ENCODE measurements around the gene NELFB. TPM values are rescaled to one million over a fixed set of nuclear protein-coding genes. Genes with fewer than 3 reads are reported as not detected.
A peak's percentile ranks its signal among the peaks of the same experiment; 100 is the strongest.

NELFB gene
- total and polyA plus RNA-seq, 9 of the 15 experiments (the other 6 are each of a cell fraction or from before 2014, with no cell fraction given): 0.24 to 84.0 (median 29.7) TPM

- DNase-seq (ENCODE audit: extremely low read depth in 1 of 4, low spot score in 3 of 4) (peak; percentile 70 to 85 (median 76)), ATAC-seq (peak; percentile 75), FAIRE-seq (peak; percentile 62)
- CTCF ChIA-PET (ENCODE audit: low intra/inter-chr PET ratio): interaction anchor here (0.7 kb wide), 1 partner anchor 20 kb away, joined by 3 read pairs; no protein-coding TSS in a partner anchor
- H2AFZ ChIP-seq (ENCODE audit: low read depth, low read length): peak overlapping the region; percentile 79
- POLR2A ChIA-PET: interaction anchor here (0.5 to 2.0 kb wide), 15 partner anchors 14 to 273 kb away, joined by 3 to 8 read pairs (median 4); partner anchors contain the start of genes ANAPC2 and SSNA1
- peak overlapping the region; percentile 90 for H3K4me3 ChIP-seq
- H3K9ac ChIP-seq (ENCODE audit: insufficient read depth in 1 of 2, low read depth in 2 of 2, low read length in 2 of 2): peak overlapping the region; percentile 81 to 98
- H3K9me3 ChIP-seq (replicated peaks; ENCODE audit: control insufficient read depth, insufficient read depth, low read depth, low read length): no peaks in the 10 kb centered on the region
- 1% methylated on average over 61 of the region's 115 CpGs for WGBS (ENCODE audit: insufficient coverage, low coverage, missing lambda C conversion rate)
- no peaks in the 10 kb centered on the region for H3K27me3 ChIP-seq (ENCODE audit: control insufficient read depth in 2 of 2, insufficient read depth in 2 of 2, low read length in 2 of 2)
- peak overlapping the region; percentile 98 for H3K4me2 ChIP-seq (ENCODE audit: insufficient read depth, low read length)
- no TSS peak for BruUV-seq (replicated peaks)
- peaks cover 7% of the 10 kb centered on the region for H3K9me1 ChIP-seq (ENCODE audit: control insufficient read depth, insufficient read depth, low read length)
- in situ Hi-C loops (cut with MboI): no loop called here
- intact Hi-C loops (cut with micrococcal nuclease): loop anchor here (5.0 to 10.0 kb wide), 4 partner anchors 59 to 231 kb away; partner anchors contain the start of genes EXD3, NOXA1 and TUBB4B
- peak overlapping the region; percentile 88 for H3K27ac ChIP-seq (ENCODE audit: extremely low read depth, low read depth, low read length)
- H3K4me1 ChIP-seq (replicated peaks in 1 of 2; ENCODE audit: control insufficient read depth in 2 of 2, insufficient read depth in 2 of 2, low read length in 2 of 2): peaks cover 35 to 84% of the 10 kb centered on the region in 2 experiments
- H4K20me1 ChIP-seq (replicated peaks; ENCODE audit: control insufficient read depth, insufficient read depth, low read length): peaks cover 13% of the 10 kb centered on the region
- H3K36me3 ChIP-seq (ENCODE audit: control insufficient read depth, insufficient read depth, low read length): peaks cover 8% of the 10 kb centered on the region; the same call in 1 of the 3 replicates
- H3K79me2 ChIP-seq (ENCODE audit: control insufficient read depth, insufficient read depth, low read length): peaks cover 28% of the 10 kb centered on the region
- TF ChIP-seq, protein P1, sequence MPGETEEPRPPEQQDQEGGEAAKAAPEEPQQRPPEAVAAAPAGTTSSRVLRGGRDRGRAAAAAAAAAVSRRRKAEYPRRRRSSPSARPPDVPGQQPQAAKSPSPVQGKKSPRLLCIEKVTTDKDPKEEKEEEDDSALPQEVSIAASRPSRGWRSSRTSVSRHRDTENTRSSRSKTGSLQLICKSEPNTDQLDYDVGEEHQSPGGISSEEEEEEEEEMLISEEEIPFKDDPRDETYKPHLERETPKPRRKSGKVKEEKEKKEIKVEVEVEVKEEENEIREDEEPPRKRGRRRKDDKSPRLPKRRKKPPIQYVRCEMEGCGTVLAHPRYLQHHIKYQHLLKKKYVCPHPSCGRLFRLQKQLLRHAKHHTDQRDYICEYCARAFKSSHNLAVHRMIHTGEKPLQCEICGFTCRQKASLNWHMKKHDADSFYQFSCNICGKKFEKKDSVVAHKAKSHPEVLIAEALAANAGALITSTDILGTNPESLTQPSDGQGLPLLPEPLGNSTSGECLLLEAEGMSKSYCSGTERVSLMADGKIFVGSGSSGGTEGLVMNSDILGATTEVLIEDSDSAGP (CRISPR knock-in tag; IDR thresholded peaks at IDR 0.05): no peak
- TF ChIP-seq CREB1 (IDR thresholded peaks at IDR 0.05) (no peak; the same call in 1 of the 2 replicates), CREB1 (CRISPR knock-in tag; IDR thresholded peaks at IDR 0.05) (no peak), HMGN3 (IDR thresholded peaks at IDR 0.05; ENCODE audit: borderline replicate concordance, extremely low read depth, insufficient read length, low read depth, low read length) (peak; percentile 88), KDM2B (CRISPR knock-in tag; IDR thresholded peaks at IDR 0.05) (no peak; the same call in 1 of the 2 replicates), FIP1L1 (IDR thresholded peaks at IDR 0.05; ENCODE audit: low read depth, low read length, poor library complexity, severe bottlenecking) (peak; percentile 66), SNRNP70 (optimal IDR thresholded peaks at IDR 0.05; ENCODE audit: low read depth, low read length) (no peak), ATF4 (CRISPR knock-in tag; IDR thresholded peaks at IDR 0.05) (no peak), ZNF780A (CRISPR knock-in tag; IDR thresholded peaks at IDR 0.05) (no peak), PHF20 (IDR thresholded peaks at IDR 0.05; ENCODE audit: partially characterized antibody) (peak; percentile 38), KLF6 (CRISPR knock-in tag; IDR thresholded peaks at IDR 0.05; ENCODE audit: borderline replicate concordance) (no peak), ZNF23 (CRISPR knock-in tag; IDR thresholded peaks at IDR 0.05) (no peak)
- TF ChIP-seq, protein P2, sequence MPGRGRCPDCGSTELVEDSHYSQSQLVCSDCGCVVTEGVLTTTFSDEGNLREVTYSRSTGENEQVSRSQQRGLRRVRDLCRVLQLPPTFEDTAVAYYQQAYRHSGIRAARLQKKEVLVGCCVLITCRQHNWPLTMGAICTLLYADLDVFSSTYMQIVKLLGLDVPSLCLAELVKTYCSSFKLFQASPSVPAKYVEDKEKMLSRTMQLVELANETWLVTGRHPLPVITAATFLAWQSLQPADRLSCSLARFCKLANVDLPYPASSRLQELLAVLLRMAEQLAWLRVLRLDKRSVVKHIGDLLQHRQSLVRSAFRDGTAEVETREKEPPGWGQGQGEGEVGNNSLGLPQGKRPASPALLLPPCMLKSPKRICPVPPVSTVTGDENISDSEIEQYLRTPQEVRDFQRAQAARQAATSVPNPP (IDR thresholded peaks at IDR 0.05; ENCODE audit: borderline replicate concordance, insufficient read depth, insufficient read length): no peak
- TF ChIP-seq, protein P3, sequence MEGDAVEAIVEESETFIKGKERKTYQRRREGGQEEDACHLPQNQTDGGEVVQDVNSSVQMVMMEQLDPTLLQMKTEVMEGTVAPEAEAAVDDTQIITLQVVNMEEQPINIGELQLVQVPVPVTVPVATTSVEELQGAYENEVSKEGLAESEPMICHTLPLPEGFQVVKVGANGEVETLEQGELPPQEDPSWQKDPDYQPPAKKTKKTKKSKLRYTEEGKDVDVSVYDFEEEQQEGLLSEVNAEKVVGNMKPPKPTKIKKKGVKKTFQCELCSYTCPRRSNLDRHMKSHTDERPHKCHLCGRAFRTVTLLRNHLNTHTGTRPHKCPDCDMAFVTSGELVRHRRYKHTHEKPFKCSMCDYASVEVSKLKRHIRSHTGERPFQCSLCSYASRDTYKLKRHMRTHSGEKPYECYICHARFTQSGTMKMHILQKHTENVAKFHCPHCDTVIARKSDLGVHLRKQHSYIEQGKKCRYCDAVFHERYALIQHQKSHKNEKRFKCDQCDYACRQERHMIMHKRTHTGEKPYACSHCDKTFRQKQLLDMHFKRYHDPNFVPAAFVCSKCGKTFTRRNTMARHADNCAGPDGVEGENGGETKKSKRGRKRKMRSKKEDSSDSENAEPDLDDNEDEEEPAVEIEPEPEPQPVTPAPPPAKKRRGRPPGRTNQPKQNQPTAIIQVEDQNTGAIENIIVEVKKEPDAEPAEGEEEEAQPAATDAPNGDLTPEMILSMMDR (IDR thresholded peaks at IDR 0.05 in 2 of 3, conservative IDR thresholded peaks at IDR 0.05 in 1 of 3; ENCODE audit: insufficient read depth in 2 of 3, low read depth in 1 of 3, low read length in 3 of 3): peak; percentile 31 to 72 (median 57); a peak in 4 of 6 replicates
Measured at GRCh38 chr9:137301081-137301947, 46.2 kb downstream of the NELFB start.
